HG02588 (cell line): ENCODE measurements around the gene PEX11A.

Experiments used
- ATAC-seq: cut with Tn5 transposase; IDR thresholded peaks from one replicate; pipeline ENCODE4 v1.9.1; 2021; ENCODE audit warnings: mild to moderate bottlenecking, moderate library complexity; ENCODE audit not compliant: unreplicated experiment

PEX11A gene

DNA sequence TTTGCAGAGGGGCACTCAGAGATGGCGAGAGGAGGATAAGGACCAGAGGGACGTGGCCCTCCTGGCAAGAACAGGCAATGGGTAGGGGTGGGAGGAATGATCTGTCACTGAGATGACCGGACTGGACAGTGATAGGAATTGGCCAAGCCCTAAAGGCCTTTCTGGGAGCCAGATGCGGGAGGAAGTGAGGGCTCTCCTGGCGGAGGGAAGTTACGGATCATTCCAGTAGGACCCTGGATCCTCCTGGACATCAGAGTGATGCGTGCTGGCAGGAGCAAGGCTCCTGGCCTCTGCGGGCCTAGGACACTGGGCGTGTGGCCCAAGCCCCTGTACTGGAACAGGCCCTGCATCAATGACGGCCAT lies 58.7 kb downstream of the PEX11A start:
- no peak for ATAC-seq
